GM18526 (cell line): ENCODE data around the gene EP300.

Source experiments
- POLR2A ChIP-seq: IDR thresholded peaks from 3 replicates; pipeline ENCODE4 v1.6.1; 2011; ENCODE audit not compliant: insufficient read length; ENCODE audit errors: extremely low read depth

The EP300 gene

GRCh38 chr22:41222846-41223507 lies 130.6 kb downstream of the EP300 start:
- no peak for TF ChIP-seq POLR2A

- TF ChIP-seq POLR2A: no peak
These were observed 131.1 kb downstream of the EP300 start for GRCh38 chr22:41223535-41223934.

GRCh38 chr22:41226723-41227655 lies 134.6 kb downstream of the EP300 start:
- no peak for TF ChIP-seq POLR2A

GRCh38 chr22:41229215-41229614 lies 136.8 kb downstream of the EP300 start:
- no peak for TF ChIP-seq POLR2A
